ENCODE measurements around the gene ODC1.

DNA sequence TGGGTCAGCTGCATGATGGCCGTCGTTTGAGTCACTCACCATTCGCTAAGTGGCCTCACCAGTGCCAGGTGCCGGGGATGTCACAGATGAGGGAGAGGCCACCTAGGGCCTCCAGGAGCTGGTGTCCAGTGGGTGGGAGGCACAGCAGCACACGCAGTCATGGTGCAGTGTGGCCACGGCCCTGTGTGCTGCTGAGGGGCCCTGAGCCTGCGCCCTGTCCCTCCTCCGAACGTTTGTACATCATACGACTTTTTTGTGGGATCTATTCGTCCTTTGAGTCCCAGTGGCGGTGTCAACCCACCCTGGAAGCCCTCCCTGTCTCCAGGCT is 30.1 kb upstream of the ODC1 start:
- TF ChIP-seq POLR2A (IDR thresholded peaks at IDR 0.05): no peak
- TF ChIP-seq, protein P1, sequence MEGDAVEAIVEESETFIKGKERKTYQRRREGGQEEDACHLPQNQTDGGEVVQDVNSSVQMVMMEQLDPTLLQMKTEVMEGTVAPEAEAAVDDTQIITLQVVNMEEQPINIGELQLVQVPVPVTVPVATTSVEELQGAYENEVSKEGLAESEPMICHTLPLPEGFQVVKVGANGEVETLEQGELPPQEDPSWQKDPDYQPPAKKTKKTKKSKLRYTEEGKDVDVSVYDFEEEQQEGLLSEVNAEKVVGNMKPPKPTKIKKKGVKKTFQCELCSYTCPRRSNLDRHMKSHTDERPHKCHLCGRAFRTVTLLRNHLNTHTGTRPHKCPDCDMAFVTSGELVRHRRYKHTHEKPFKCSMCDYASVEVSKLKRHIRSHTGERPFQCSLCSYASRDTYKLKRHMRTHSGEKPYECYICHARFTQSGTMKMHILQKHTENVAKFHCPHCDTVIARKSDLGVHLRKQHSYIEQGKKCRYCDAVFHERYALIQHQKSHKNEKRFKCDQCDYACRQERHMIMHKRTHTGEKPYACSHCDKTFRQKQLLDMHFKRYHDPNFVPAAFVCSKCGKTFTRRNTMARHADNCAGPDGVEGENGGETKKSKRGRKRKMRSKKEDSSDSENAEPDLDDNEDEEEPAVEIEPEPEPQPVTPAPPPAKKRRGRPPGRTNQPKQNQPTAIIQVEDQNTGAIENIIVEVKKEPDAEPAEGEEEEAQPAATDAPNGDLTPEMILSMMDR (IDR thresholded peaks at IDR 0.05): no peak
